OCI-LY3 (cell line): Measurements from ENCODE around the gene PRKCE.

Experiments
- H2AFZ ChIP-seq: fragments of 200-600, 300-600 bp; shearing (Covaris generic); 2 replicates; pipeline ENCODE4 v1.6.0; 2014; ENCODE audit warnings: antibody characterized with exemption, low read depth, low read length
- H3K27ac ChIP-seq: fragments of 200-600, 300-600 bp; sonication (generic); 2 replicates; pipeline ENCODE4 v1.5.1; 2014; ENCODE audit warnings: mild to moderate bottlenecking, low read length, moderate library complexity, mixed read lengths
- H3K27me3 ChIP-seq: fragments of 200-600, 300-600 bp; sonication (generic); 2 replicates; pipeline ENCODE4 v1.6.1; 2014; ENCODE audit warnings: low read depth, low read length, mixed read lengths
- H3K36me3 ChIP-seq: fragments of 200-600, 300-600 bp; sonication (generic); replicated peaks from 2 replicates; pipeline ENCODE3; 2014; ENCODE audit warnings: low read depth, low read length, mixed read lengths
- H3K4me1 ChIP-seq: fragments of 300-600, 200-600 bp; sonication (generic); 2 replicates; pipeline ENCODE4 v1.6.1; 2014; ENCODE audit warnings: low read length, mixed read lengths
- H3K4me2 ChIP-seq: fragments of 200-600, 300-600 bp; sonication (generic); 2 replicates; pipeline ENCODE4 v1.6.1; 2014; ENCODE audit warnings: low read length, mixed read lengths
- H3K4me3 ChIP-seq: fragments of 300-600, 200-600 bp; sonication (generic); 2 replicates; pipeline ENCODE4 v1.5.1; 2014; ENCODE audit warnings: antibody characterized with exemption, mild to moderate bottlenecking, low read length, moderate library complexity
- H3K79me2 ChIP-seq: fragments of 300-600, 200-600 bp; shearing (Covaris generic); 2 replicates; pipeline ENCODE4 v1.6.1; 2014; ENCODE audit warnings: mild to moderate bottlenecking, low read length, mixed read lengths
- H3K9ac ChIP-seq: fragments of 300-600, 200-600 bp; shearing (Covaris generic); 2 replicates; pipeline ENCODE4 v1.6.0; 2014; ENCODE audit warnings: mild to moderate bottlenecking, low read length, moderate library complexity
- H3K9me3 ChIP-seq: fragments of 200-600, 300-600 bp; shearing (Covaris generic); 2 replicates; pipeline ENCODE4 v1.6.1; 2014; ENCODE audit warnings: low read length, mixed read lengths; ENCODE audit not compliant: insufficient read depth
- H4K20me1 ChIP-seq: fragments of 200-600, 300-600 bp; sonication (generic); 2 replicates; pipeline ENCODE4 v1.6.1; 2016; ENCODE audit warnings: low read length, mixed read lengths; ENCODE audit not compliant: insufficient read depth
- CTCF ChIP-seq: fragments of 200-600, 300-600 bp; sonication (generic); IDR thresholded peaks from 2 replicates; pipeline ENCODE4 v1.5.1; 2014; ENCODE audit warnings: antibody characterized with exemption, low read length, low read depth
- EZH2phosphoT487 ChIP-seq: fragments of 200-600 bp; shearing (Covaris generic); IDR thresholded peaks from 2 replicates; pipeline ENCODE4 v1.6.1; 2018; ENCODE audit warnings: antibody characterized with exemption, mixed run types, low read depth

The PRKCE gene

DNA sequence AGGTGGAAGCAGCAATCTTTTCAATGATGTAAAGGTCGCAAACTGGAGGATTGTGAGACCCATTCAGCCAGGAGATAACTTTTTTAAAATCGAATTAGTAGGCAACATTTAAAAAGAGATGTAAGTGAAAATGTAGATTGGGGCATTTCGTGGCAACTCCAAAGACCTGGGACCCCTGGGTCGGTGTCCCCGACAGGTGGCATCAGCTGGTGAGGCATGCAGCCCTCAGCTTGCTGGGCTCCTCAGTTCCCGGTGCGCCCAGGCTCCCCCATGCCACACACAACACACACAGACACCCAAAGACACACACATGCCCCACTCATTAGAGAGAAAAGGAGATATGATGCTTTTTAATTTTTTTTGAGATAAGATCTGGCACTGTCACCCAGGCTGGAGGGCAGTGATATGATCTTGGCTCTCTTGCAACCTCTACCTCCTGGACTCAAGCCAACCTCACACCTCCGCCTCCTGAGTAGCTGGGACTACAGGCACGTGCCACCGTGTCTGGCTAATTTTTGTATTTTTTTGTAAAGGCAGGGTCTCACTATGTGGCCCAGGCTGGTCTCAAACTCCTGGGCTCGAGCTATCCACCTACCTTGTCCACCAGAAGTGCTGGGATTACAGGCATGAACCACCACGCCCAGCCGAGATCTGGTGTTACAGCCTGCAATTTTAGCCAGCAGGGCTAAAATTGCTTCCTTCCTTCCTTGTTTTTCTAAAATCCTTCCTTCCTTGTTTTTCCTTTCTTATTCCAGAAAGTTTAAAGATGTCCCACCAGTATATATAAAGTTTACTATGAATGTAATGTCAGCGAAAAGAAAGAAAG is 523.1 kb downstream of the PRKCE start:
- Histone ChIP-seq H3K4me1 (no peaks in the 10 kb centered on the region), H3K27ac (no peak overlapping the region), H3K27me3 (no peaks in the 10 kb centered on the region)

GRCh38 chr2:46175419-46175818 is 523.9 kb downstream of the PRKCE start:
- H3K36me3 ChIP-seq: no peaks in the 10 kb centered on the region
- no peaks in the 10 kb centered on the region for H3K4me1 ChIP-seq
- no peak overlapping the region for H2AFZ ChIP-seq
- no peaks in the 10 kb centered on the region for H4K20me1 ChIP-seq
- no peak overlapping the region for H3K9ac ChIP-seq
- H3K27me3 ChIP-seq: no peaks in the 10 kb centered on the region
- no peak overlapping the region for H3K4me3 ChIP-seq
- no peaks in the 10 kb centered on the region for H3K79me2 ChIP-seq
- no peak for TF ChIP-seq CTCF
- no peak for TF ChIP-seq EZH2phosphoT487
- no peak overlapping the region for H3K4me2 ChIP-seq
- H3K9me3 ChIP-seq: no peaks in the 10 kb centered on the region
- H3K27ac ChIP-seq: no peak overlapping the region

More for the DNA sequence above, 523.1 kb downstream of the PRKCE start:
- Histone ChIP-seq H3K9ac (no peak overlapping the region), H3K79me2 (no peaks in the 10 kb centered on the region), H2AFZ (no peak overlapping the region), H4K20me1 (no peaks in the 10 kb centered on the region), H3K4me2 (no peak overlapping the region), H3K4me3 (no peak overlapping the region), H3K36me3 (no peaks in the 10 kb centered on the region), H3K9me3 (no peaks in the 10 kb centered on the region)
- TF ChIP-seq CTCF: no peak
- no peak for TF ChIP-seq EZH2phosphoT487

GRCh38 chr2:46177461-46178089 is 526.1 kb downstream of the PRKCE start:
- no peaks in the 10 kb centered on the region for H3K9me3 ChIP-seq
- H3K4me3 ChIP-seq: no peak overlapping the region
- no peaks in the 10 kb centered on the region for H3K36me3 ChIP-seq
- no peaks in the 10 kb centered on the region for H3K27me3 ChIP-seq
- H3K4me1 ChIP-seq: no peaks in the 10 kb centered on the region
- no peak overlapping the region for H3K27ac ChIP-seq
- H2AFZ ChIP-seq: no peak overlapping the region
- H4K20me1 ChIP-seq: no peaks in the 10 kb centered on the region
- no peak overlapping the region for H3K9ac ChIP-seq
- no peak for TF ChIP-seq CTCF
- TF ChIP-seq EZH2phosphoT487: no peak
- H3K4me2 ChIP-seq: no peak overlapping the region
- H3K79me2 ChIP-seq: no peaks in the 10 kb centered on the region

GRCh38 chr2:46179037-46179621 is 527.7 kb downstream of the PRKCE start:
- H3K36me3 ChIP-seq: no peaks in the 10 kb centered on the region
- H3K9me3 ChIP-seq: no peaks in the 10 kb centered on the region
- no peaks in the 10 kb centered on the region for H3K79me2 ChIP-seq
- no peak overlapping the region for H3K9ac ChIP-seq
- H4K20me1 ChIP-seq: no peaks in the 10 kb centered on the region
- no peak overlapping the region for H2AFZ ChIP-seq
- no peak overlapping the region for H3K27ac ChIP-seq
- no peaks in the 10 kb centered on the region for H3K4me1 ChIP-seq
- no peak overlapping the region for H3K4me3 ChIP-seq
- no peak overlapping the region for H3K4me2 ChIP-seq
- H3K27me3 ChIP-seq: no peaks in the 10 kb centered on the region
- TF ChIP-seq EZH2phosphoT487: no peak
- no peak for TF ChIP-seq CTCF
